GM21825 (cell line): ENCODE data around the gene DDX39B.
A peak's percentile ranks its signal among the peaks of the same experiment; 100 is the strongest.

Experiments used
- ATAC-seq: cut with Tn5 transposase; IDR thresholded peaks from one replicate; pipeline ENCODE4 v1.9.1; 2021; ENCODE audit warnings: mild to moderate bottlenecking, moderate library complexity; ENCODE audit not compliant: unreplicated experiment

The DDX39B gene

DNA sequence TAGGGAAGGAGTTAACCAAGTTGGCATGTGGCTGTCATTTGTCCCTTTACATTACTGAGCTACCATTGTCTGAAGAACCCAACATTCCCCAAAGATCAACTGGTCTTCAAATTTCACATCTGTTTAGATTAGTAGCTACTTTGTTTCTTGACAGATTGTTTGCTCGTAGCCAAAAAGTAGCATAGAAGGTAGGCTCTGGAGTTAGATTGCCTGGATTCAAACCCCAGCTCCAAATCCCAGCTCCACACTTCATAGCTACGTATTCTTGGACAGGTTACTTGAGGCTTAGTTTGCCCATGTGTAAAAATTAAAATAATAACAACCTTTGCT is 6.7 kb upstream of the DDX39B start:
- ATAC-seq = no peak

DNA sequence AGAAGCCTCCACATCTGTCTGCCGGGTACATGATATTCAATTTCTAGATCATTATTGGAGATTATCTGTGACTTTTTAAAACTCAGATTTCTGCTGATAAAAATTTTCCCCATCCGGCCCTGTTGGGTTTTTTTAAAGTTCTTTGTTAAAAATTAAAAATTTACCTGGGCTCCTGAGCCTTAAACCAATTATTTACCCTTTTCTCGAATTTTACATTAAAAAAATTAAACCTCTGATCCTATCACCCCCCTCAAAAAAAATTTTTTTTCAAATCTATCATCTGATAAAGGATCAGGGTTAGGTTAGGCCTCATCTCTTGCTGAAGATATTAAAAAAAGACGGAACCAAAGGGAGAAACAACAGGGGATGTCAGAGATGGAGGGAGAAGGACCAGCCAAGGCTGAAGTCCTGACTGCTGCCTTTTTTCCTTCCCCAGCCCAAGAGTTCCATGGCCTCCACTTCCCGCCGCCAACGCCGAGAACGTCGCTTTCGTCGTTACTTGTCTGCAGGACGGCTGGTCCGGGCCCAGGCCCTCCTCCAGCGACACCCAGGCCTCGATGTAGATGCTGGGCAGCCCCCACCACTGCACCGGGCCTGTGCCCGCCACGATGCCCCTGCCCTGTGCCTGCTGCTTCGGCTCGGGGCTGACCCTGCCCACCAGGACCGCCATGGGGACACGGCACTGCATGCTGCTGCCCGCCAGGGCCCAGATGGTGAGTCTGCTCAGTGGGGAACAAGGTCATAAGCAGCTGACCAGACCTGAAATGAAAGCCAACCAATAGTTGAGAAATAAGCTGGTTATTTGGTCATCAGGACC is 6.1 kb upstream of the DDX39B start:
- no peak for ATAC-seq

- peak; percentile 51 for ATAC-seq
Observed at GRCh38 chr6:31546958-31547726, 5.3 kb upstream of the DDX39B start, which contains the start of gene NFKBIL1. TSS of gene NFKBIL1 (plus strand) at chr6:31547608. CDS start at chr6:31547695, 87 bp downstream.

DNA sequence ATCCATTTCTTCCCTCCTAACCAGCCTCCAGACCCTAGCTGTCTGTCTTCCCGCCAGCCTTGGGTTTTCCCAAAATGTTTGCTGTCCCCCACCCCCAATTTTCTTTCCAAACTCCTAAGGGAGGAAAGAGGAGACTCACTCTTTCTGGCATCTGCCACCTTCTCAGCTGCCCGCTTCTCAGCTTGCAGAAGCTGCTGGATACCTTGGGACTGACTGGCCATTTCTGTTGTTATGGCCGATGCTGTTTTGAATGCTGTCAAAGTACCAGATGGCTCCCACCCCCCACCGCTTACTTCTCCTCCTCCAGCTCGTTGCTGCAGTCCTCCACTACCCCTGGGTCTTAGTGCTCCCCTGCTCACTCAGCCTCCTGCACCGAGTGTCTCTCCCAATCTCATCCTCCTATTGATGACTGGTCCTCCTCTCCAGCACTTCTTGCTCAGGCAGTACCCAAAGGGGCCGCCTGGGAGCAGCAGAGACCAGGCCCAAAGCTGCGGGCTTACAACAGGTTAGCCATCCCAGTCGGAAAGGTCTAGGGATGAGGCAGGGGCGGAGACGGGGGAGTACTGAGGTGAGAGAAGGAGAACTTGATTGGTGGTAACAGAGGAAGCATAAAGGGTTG is 4.6 kb upstream of the DDX39B start, which contains the start of gene ATP6V1G2:
Gene ATP6V1G2, minus strand, starts transcription at position 270 of the 619 bp plus-strand sequence. Its CDS starts 49 bp downstream, at position 221.
- peak; percentile 44 for ATAC-seq

DNA sequence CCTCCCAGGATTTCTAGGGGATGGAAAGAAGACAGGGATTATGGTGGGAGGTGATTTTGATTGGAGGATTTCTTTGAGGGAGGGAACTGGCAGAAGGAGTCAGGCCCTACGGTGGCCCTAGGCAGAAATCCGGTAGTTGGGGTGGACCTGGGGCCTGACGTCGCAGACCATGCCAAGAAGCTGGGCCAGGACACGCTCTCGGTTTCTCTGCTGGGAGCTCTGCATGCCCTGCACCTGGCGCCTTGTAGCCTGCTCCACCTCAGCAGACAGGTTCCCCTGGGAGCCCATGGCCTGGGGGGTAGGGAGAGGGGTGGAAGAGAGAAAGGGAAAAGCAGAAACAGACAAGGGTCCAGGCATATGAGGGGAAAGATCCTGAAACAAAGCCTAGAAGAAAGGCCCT is 3.5 kb upstream of the DDX39B start:
- no peak for ATAC-seq

GRCh38 chr6:31544676-31545075 is 2.9 kb upstream of the DDX39B start:
- no peak for ATAC-seq

- ATAC-seq = no peak
Observed at GRCh38 chr6:31543639-31544038, 1.8 kb upstream of the DDX39B start.

DNA sequence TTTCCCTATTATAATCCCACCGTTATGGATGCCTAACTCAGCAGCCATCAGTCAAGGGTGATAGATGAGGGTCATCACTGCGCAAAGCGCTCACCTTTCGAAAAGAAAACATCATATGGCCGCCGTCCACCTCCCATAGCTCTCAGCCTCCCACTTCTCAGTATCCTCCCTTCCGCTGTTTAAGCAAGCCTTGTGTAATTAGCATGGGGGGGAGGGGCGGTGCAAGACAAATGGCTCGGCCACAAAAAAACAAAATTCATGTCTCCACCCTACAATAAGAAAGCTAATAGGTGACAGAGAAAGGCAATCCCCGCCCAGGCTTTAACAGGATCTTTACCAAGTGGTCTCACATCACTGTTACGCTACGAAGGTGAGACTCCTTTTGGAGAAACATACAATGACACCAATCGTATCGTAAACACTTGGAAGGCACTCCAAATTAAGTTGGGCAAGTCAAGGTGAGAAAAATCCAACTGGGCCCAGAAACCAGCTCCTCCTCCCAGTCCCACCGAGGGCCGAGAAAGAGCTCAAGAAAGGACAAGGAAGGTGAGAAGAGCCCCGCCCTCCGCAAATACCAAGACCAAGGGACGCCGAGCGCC is 645 bp downstream of the DDX39B start:
- no peak for ATAC-seq

DNA sequence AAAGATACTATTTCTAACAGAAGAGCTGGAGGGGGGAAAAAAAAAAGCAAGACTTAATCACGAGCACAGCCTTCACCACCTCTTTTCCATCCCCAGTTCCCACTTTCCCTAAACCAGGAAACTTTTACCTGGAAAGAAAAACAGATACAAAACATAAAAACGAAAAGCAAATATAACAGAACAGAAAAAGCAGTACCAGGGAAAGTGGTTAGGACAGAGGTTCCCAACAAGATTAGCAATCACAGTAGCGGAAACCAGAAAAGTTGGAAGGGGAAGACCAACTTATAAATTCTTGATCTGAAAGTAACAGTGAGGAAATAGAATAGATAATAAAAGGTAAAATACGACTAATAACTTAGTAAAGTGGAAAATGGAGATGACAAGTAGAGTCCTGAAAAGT is 1.2 kb downstream of the DDX39B start:
- no peak for ATAC-seq

DNA sequence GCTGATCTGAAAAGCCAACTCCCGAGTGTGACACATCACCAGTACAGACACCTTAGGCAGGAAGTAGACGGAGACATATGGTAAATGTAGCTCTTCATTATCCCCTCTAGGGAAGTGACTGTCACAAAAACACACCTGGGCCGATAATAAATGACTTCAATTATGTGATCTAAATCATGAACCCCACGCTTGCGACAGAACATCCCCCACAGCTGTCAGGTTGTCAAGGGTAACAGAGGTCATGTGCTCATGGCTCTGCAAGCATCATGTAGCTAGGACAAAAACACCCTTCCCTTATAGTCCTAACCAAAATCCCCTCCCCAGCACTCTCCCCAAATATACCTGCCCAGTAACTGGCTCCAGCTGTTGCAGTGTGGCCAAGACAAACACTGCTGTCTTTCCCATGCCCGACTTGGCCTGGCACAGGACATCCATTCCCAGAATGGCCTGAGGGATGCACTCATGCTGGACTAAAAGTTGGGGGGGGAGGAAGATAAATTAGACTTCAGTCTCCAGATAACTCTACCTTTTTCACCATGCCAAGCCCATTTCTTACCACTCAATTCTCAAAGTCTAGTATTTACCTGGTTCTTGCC is 2.9 kb downstream of the DDX39B start:
- ATAC-seq = no peak

GRCh38 chr6:31535538-31536324 is 6.1 kb downstream of the DDX39B start:
- ATAC-seq = no peak

DNA sequence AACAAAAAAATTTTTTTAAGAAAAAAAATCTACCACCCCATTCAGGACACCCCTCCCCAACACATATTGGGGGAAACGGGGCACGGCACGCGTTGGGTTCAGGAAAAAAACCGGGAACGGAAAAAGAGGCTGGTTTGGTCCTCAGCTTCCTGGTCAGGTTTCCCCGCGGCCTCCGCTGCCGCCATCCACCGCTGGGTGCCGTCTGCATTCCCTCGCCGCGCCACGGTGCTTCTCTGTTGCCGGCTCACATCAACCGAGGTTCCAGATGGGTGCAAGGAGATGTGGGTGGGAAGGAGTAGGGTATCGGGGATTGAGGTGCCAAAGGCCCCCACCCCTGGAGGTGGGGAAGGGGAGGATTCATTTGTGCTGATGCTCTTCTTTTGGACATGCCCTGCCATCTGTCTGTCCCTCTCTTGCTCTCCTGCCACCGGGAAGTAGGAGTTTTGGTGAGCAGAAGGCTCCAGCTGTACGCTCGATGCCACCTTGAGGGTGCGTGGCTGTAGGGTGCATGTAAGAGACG is 7.2 kb downstream of the DDX39B start:
- no peak for ATAC-seq

GRCh38 chr6:31534011-31534410 is 7.8 kb downstream of the DDX39B start:
- ATAC-seq = no peak

GRCh38 chr6:31533455-31533841 is 8.4 kb downstream of the DDX39B start:
- ATAC-seq = no peak

GRCh38 chr6:31532644-31533454 is 9.0 kb downstream of the DDX39B start:
- ATAC-seq = no peak

DNA sequence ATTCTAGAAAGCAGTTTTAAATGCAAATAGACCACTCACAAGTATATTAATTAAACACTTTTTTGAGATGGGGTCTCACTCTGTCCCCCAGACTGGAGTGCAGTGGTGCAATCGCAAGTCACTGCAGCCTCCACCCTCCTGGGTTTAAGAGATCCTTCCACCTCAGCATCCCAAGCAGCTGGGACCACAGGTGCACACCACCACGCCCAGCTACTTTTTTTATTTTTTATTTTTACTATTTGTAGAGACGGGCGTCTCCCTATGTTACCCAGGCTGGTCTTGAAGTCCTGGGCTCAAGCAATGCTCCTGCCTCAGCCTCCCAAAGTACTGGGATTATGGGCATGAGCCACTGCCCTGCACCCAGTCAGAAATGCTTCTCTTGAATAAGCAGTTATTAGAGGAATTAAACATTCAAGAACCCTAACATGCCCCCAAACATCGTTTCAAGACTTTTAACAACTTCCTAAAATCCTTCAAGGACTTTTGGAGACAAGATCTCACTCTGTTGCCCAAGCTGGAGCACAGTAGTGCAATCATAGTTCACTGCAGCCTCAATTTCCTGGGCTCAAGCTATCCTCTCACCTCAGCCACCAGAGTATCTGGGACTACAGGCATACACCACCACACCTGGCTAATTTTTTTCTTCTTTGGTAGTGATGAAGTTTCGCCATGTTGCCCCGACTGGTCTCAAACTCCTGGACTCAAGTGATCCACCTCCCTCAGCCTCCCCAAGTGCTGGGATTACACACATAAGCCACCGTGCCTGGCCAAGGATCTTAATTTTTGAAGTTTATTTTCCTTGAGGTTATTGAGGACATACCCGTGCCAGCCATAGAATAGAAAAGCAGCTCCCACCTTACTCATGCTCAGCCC is 9.8 kb downstream of the DDX39B start:
- ATAC-seq = no peak

GRCh38 chr6:31531162-31531561 is 10.6 kb downstream of the DDX39B start:
- no peak for ATAC-seq

GRCh38 chr6:31530659-31531058 is 11.1 kb downstream of the DDX39B start:
- no peak for ATAC-seq
